LNCAP (cell line): ENCODE measurements around the gene TMED9.

ENCODE experiments used
- TF ChIP-seq, protein P1 (sequence below): fragments of 450-650 bp; IDR thresholded peaks from 2 replicates; pipeline ENCODE4 v1.5.1; 2017; ENCODE audit warnings: mild to moderate bottlenecking

Gene TMED9

DNA sequence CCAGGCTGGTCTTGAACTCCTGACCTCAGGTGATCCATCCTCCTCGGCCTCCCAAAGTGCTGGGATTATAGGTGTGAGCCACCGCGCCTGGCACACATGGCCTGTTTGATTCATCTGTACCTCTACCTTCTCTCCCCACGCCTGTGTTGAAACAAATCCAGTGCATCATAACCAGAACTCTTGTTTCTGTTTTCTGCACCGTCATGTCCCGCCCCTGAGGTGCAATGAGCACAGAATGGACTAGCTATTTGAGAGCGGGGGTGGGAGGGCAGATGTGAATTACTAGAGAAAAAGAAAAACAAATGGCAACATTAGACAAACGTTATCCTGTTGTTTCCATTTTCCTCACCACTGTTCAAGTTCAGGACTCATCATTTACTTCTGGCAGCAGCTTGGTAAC, 27.0 kb upstream of the TMED9 start:
- TF ChIP-seq, protein P1, sequence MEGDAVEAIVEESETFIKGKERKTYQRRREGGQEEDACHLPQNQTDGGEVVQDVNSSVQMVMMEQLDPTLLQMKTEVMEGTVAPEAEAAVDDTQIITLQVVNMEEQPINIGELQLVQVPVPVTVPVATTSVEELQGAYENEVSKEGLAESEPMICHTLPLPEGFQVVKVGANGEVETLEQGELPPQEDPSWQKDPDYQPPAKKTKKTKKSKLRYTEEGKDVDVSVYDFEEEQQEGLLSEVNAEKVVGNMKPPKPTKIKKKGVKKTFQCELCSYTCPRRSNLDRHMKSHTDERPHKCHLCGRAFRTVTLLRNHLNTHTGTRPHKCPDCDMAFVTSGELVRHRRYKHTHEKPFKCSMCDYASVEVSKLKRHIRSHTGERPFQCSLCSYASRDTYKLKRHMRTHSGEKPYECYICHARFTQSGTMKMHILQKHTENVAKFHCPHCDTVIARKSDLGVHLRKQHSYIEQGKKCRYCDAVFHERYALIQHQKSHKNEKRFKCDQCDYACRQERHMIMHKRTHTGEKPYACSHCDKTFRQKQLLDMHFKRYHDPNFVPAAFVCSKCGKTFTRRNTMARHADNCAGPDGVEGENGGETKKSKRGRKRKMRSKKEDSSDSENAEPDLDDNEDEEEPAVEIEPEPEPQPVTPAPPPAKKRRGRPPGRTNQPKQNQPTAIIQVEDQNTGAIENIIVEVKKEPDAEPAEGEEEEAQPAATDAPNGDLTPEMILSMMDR, result no peak

DNA sequence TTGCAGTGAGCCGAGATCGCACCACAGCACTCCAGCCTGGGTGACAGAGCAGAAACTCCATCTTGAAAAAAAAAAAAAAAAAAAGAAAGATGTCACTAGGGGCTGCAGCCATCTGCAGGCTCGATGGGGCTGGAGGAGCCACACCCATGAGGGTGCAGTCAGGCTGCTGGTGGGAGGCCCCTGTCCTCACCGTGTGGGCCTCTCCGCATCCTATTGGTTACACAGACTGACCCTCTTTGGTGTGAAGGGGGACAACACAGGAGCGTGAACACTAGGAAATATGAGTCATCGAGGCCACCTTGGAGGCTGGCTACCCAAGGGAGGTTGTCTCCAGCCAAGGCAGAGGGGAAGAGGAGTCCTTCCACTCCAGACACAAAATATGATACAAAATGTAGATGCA, 23.7 kb upstream of the TMED9 start:
- TF ChIP-seq, protein P1, result no peak

DNA sequence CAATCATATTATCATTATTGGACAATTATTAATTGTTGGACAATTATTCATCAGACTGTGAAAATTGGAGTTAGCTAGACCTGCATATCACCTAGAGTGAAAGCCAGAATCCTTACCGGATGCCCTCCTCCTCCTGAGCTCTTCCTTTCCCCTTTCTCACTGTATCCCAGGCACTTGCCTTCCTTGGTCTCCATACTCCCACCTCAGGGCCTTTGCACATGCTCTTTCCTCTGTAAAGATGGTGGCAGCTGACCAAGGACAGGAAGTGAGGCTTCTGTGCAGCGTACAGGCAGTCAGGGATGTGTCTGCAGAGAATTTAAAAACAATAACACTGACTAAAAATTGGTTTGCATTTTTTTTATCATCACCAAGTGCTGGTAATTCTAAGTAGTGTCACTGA, 22.1 kb upstream of the TMED9 start:
- TF ChIP-seq, protein P1, result no peak

DNA sequence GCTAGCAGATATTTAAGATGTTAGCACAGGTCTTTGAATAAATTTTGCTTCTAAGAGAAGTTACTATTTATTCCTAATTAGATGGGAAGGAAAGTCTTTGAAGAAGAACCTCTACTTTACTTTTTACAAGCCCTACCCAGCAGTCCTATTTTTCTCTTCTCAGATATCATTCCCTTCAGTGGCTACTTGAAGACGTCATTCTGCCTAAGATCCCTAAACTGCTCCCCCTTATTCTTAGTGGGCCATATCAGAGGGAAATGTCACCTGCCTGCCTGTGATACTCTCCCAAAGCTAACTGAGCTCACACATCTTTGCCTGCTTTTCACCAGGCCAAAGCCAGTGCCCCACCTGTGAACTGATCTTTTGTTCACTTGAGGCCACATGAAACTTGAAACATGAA, 16.5 kb upstream of the TMED9 start:
- TF ChIP-seq, protein P1, result no peak

DNA sequence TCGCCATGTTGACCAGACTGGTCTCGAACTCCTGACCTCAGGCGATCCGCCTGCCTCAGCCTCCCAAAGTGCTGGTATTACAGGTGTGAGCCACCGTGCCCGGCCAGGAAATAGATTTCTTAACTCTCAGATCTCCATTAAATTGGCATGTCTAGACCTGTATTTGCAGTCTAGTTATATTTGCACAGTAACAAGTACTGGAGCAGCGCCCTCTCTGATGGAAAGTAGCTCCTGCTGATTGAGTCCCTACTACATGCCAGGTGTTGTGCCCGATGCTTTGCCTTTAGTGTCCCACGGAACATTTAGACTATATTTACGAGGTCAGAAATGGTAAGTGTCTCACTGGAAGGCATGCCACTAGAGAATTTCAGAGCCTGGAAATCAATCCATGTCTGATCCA, 15.8 kb upstream of the TMED9 start:
- TF ChIP-seq, protein P1, result no peak

- TF ChIP-seq, protein P1, result no peak
These were observed 13.7 kb upstream of the TMED9 start for GRCh38 chr5:177578316-177578715.

DNA sequence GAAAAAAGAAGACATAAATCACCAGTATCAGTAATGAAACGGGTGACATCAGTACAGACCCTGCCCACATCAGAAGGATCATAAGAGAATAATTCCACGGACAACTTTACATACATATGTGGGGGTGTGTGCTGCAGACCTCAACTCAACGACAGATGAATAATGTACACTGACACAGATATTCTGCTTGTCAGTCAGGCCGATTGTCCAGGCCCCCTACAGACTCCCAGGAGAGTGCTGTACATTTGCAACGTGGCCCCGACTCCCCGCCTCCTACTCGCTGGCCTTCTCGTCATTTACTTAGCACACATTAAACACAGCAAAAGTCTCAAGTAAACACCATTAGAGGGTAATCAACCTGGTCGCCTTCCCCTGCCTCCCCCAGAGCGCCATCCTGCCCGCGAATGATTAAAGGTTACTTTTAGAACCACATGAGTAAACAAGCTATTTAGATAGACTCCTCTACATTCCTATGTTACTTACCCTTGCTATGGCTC, 3.5 kb upstream of the TMED9 start:
- TF ChIP-seq, protein P1, result no peak

DNA sequence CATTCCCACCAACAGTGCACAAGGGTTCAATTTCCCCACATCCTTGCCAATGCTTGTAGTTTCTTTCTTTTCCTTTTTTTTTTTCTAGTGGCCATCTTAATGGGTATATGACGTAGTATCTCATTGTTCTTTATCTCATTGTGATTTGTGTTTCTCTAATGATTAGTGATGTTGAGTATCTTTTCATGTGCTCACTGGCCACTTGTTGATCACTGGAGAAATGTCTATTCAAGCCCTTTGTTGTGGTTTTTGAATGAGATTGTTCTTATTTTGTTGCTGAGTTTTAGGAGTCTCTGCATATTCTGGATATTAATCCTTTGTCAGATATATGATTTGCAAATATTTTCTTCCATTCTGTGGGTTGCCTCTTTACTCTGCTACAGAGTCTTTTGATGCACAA, 1.6 kb upstream of the TMED9 start:
- TF ChIP-seq, protein P1, result no peak
